ENCODE data around the gene TMBIM6.
A peak's percentile ranks its signal among the peaks of the same experiment; 100 is the strongest.
"Not testable (repeated sequence)": the region's sequence is repeated elsewhere in the genome, so short reads cannot be mapped to it uniquely, and the experiment has no call there.

Gene TMBIM6

GRCh38 chr12:49776858-49777257, 35.5 kb downstream of the TMBIM6 start:
- DNase-seq (ENCODE audit: low spot score), result no peak

- no peak for DNase-seq (ENCODE audit: low spot score)
Measured at GRCh38 chr12:49777341-49777740, 36.0 kb downstream of the TMBIM6 start.

GRCh38 chr12:49777800-49778748, 36.7 kb downstream of the TMBIM6 start:
- DNase-seq (ENCODE audit: low spot score), result peak; percentile 75

- DNase-seq (ENCODE audit: low spot score), result no peak
Measured at GRCh38 chr12:49779581-49779980, 38.2 kb downstream of the TMBIM6 start.

GRCh38 chr12:49780914-49781313, 39.6 kb downstream of the TMBIM6 start:
- DNase-seq (ENCODE audit: low spot score), result not testable (repeated sequence)

GRCh38 chr12:49783917-49784676, 42.7 kb downstream of the TMBIM6 start:
- no peak for DNase-seq (ENCODE audit: low spot score)

- DNase-seq (ENCODE audit: low spot score), result no peak
Measured at GRCh38 chr12:49784756-49785409, 43.5 kb downstream of the TMBIM6 start.

GRCh38 chr12:49787672-49788071, 46.3 kb downstream of the TMBIM6 start:
- DNase-seq (ENCODE audit: low spot score), result no peak

GRCh38 chr12:49789992-49790391, 48.6 kb downstream of the TMBIM6 start:
- no peak for DNase-seq (ENCODE audit: low spot score)

- DNase-seq (ENCODE audit: low spot score), result no peak
Measured at GRCh38 chr12:49790741-49791555, 49.6 kb downstream of the TMBIM6 start.

- DNase-seq (ENCODE audit: low spot score), result no peak
Measured at GRCh38 chr12:49791700-49792099, 50.3 kb downstream of the TMBIM6 start.

- no peak for DNase-seq (ENCODE audit: low spot score)
Measured at GRCh38 chr12:49792181-49792970, 51.0 kb downstream of the TMBIM6 start.

- DNase-seq (ENCODE audit: low spot score), result no peak
Measured at GRCh38 chr12:49792976-49793580, 51.7 kb downstream of the TMBIM6 start.

- DNase-seq (ENCODE audit: low spot score), result no peak
Measured at GRCh38 chr12:49793620-49794019, 52.3 kb downstream of the TMBIM6 start.

- DNase-seq (ENCODE audit: low spot score), result no peak
Measured at GRCh38 chr12:49794021-49794420, 52.7 kb downstream of the TMBIM6 start.

GRCh38 chr12:49794811-49795653, 53.7 kb downstream of the TMBIM6 start:
- no peak for DNase-seq (ENCODE audit: low spot score)

GRCh38 chr12:49795654-49796105, 54.3 kb downstream of the TMBIM6 start:
- no peak for DNase-seq (ENCODE audit: low spot score)

GRCh38 chr12:49796155-49796554, 54.8 kb downstream of the TMBIM6 start:
- DNase-seq (ENCODE audit: low spot score), result no peak
